Pancreas (tissue), 10 donors: ENCODE results near the gene SLC6A11. TPM values are rescaled to one million over a fixed set of nuclear protein-coding genes. Genes with fewer than 3 reads are reported as not detected.
A peak's percentile ranks its signal among the peaks of the same experiment; 100 is the strongest.

Experiments used
- ATAC-seq, 4 donors: fragments of 200-7000 bp; cut with Tn5 transposase; one replicate each; pipeline versions ENCODE4 v1.8.0 to v1.9.1; 2020; ENCODE audit warnings: mild to moderate bottlenecking in 4 of 4, moderate library complexity in 4 of 4
- DNase-seq, 6 donors: peaks; one replicate each; pipeline ENCODE4 v3.0.0-alpha.2; 2020
- FAIRE-seq: peaks from 2 replicates; lab custom pipeline; 2012; peaks lifted over from hg19 to GRCh38; lab: Jason Lieb, UNC
- H3K27ac ChIP-seq, 4 donors: fragments of 200-600 bp; sonication (generic); 1 replicate in 3 of 4; 2 replicates in 1 of 4; pipeline versions ENCODE4 v1.5.0 to v1.8.0; 2020
- H3K27me3 ChIP-seq, 4 donors: fragments of 200-600 bp; one replicate each; pipeline ENCODE4 v1.8.0; 2021
- H3K36me3 ChIP-seq, 3 donors: fragments of 200-600 bp; sonication (generic) in 1 of 3; one replicate each; pipeline versions ENCODE4 v1.5.0 to v1.8.0; 2020 to 2021
- H3K4me1 ChIP-seq, 3 donors: fragments of 200-600 bp; one replicate each; pipeline ENCODE4 v1.8.0; 2021
- H3K4me3 ChIP-seq, 4 donors: fragments of 200-600 bp; sonication (generic) in 2 of 4; one replicate each; pipeline versions ENCODE4 v1.5.0 to v1.8.0; 2020 to 2021
- H3K9me3 ChIP-seq, 4 donors: fragments of 200-600 bp; one replicate each; pipeline ENCODE4 v1.8.0; 2021
- CTCF ChIP-seq, 4 donors: fragments of 200-600 bp; sonication (generic) in 3 of 4; IDR thresholded peaks; one replicate each; pipeline versions ENCODE4 v1.5.0 to v1.8.0; 2021; ENCODE audit warnings: antibody characterized with exemption in 4 of 4
- WGBS, 2 donors: extraction: QIAGEN DNeasy Blood & Tissue Kit; methylation state at CpG; one replicate each; pipeline ENCODE4 v1.1.7; 2013; 5-methylcytosine and 5-hydroxymethylcytosine counted together
- intact Hi-C, 3 donors: fragments of 100-400 bp; cut with DNase I; formaldehyde crosslinking; loops; one replicate each; pipeline versions ENCODE4 v1.11.1 to v1.14.2; 2022
- polyA plus RNA-seq, 2 donors: library from polyadenylated mRNA; stranded (reverse); fragments of 200-250 nt; gene quantifications; one replicate each; pipeline ENCODE4 v1.2.3, GENCODE V29; 2013
- total RNA-seq, 6 donors: library from RNA; stranded (reverse); fragmentation: NEBNext Ultra II Directional in 4 of 6; extraction: Animal tissue kit (Norgen Biotek cat#: 25700) in 4 of 6; gene quantifications; one replicate each; pipeline versions ENCODE4 v1.2.1 to v1.2.4, GENCODE V29; 2021 to 2023
- donor health status: healthy with polysubstance abuse.
- donor health status: DM: no; HTN: no; CAD: no; lungs with moderate emphysema.
- donor health status: DM: no; HTN: no; CAD: no.
- donor health status: control.
- donor health status: control.
- donor health status: Bipolar disorder and iron deficiency.
- donor health status: DM: yes; HTN: yes; CAD: no.
- donor health status: DM: no; HTN: no; CAD: no.
- donor health status: DM: no; HTN: no; CAD: no.
- donor health status: DM: yes; HTN: yes; CAD: no.

The SLC6A11 gene
- total and polyA plus RNA-seq, 8 donors: 0.04 to 0.17 (median 0.06) TPM

GRCh38 chr3:10944866-10945265, 128.8 kb downstream of the SLC6A11 start:
- peak in 2 of 6 donors; percentile 21 to 23 for DNase-seq
- no peak for FAIRE-seq
- intact Hi-C loops: loop anchor here in 2 of 3 donors (5.0 kb wide), 1 partner anchor 112 kb away; no protein-coding TSS in a partner anchor
- Histone ChIP-seq H3K4me1 (no peaks in the 10 kb centered on the region), H3K4me3 (no peak overlapping the region), H3K36me3 (no peaks in the 10 kb centered on the region), H3K9me3 (no peaks in the 10 kb centered on the region), H3K27me3 (no peaks in the 10 kb centered on the region), H3K27ac (no peak overlapping the region)
- no peak for TF ChIP-seq CTCF (IDR thresholded peaks at IDR 0.05)
- WGBS, 2 donors: 75 to 86% methylated on average over 8 of the region's 8 CpGs
- ATAC-seq: no peak

GRCh38 chr3:10945683-10946287, 129.8 kb downstream of the SLC6A11 start:
- FAIRE-seq (no peak), ATAC-seq (peak; percentile 55 to 81 (median 80)), DNase-seq (peak in 5 of 6 donors; percentile 15 to 86 (median 65))
- intact Hi-C loops: loop anchor here in 2 of 3 donors (5.0 kb wide), 1 partner anchor 112 kb away; no protein-coding TSS in a partner anchor
- WGBS, 2 donors: 38 to 43% methylated on average over 8 of the region's 8 CpGs
- Histone ChIP-seq H3K27me3 (no peaks in the 10 kb centered on the region), H3K4me1 (no peaks in the 10 kb centered on the region), H3K4me3 (no peak overlapping the region), H3K9me3 (no peaks in the 10 kb centered on the region), H3K36me3 (no peaks in the 10 kb centered on the region), H3K27ac (no peak overlapping the region)
- TF ChIP-seq CTCF (IDR thresholded peaks at IDR 0.05): peak; percentile 46 to 77 (median 72)

- intact Hi-C loops: loop anchor here in 2 of 3 donors (5.0 kb wide), 1 partner anchor 111 kb away; no protein-coding TSS in a partner anchor
- no peak for ATAC-seq
- no peaks in the 10 kb centered on the region for H3K27me3 ChIP-seq
Measured at GRCh38 chr3:10946526-10946925, 130.5 kb downstream of the SLC6A11 start.

GRCh38 chr3:10948326-10948725, 132.3 kb downstream of the SLC6A11 start:
- FAIRE-seq (no peak), ATAC-seq (no peak)

More at GRCh38 chr3:10946526-10946925, 130.5 kb downstream of the SLC6A11 start:
- 38 to 45% methylated on average over 8 of the region's 8 CpGs for WGBS, 2 donors
- no peaks in the 10 kb centered on the region for H3K4me1 ChIP-seq
- no peak overlapping the region for H3K27ac ChIP-seq
- peak in 1 of 6 donors; percentile 6 for DNase-seq
- no peak for TF ChIP-seq CTCF (IDR thresholded peaks at IDR 0.05)
- FAIRE-seq: no peak
- no peaks in the 10 kb centered on the region for H3K36me3 ChIP-seq
- H3K9me3 ChIP-seq: no peaks in the 10 kb centered on the region
- H3K4me3 ChIP-seq: no peak overlapping the region

More at GRCh38 chr3:10948326-10948725, 132.3 kb downstream of the SLC6A11 start:
- no peak for TF ChIP-seq CTCF (IDR thresholded peaks at IDR 0.05)
- H3K27ac ChIP-seq: no peak overlapping the region
- WGBS, 2 donors: 68 to 71% methylated on average over 6 of the region's 6 CpGs
- peak in 1 of 6 donors; percentile 23 for DNase-seq
- no peaks in the 10 kb centered on the region for H3K36me3 ChIP-seq
- intact Hi-C loops: loop anchor here in 2 of 3 donors (5.0 kb wide), 1 partner anchor 109 kb away; no protein-coding TSS in a partner anchor
- H3K9me3 ChIP-seq: no peaks in the 10 kb centered on the region
- H3K4me1 ChIP-seq: no peaks in the 10 kb centered on the region
- no peaks in the 10 kb centered on the region for H3K27me3 ChIP-seq
- H3K4me3 ChIP-seq: no peak overlapping the region
